T-helper 1 cell treated with Interleukin-12 subunit alpha and Interleukin-12 subunit beta and Interleukin-4 antibody, amounts not matched to agents 30 ng/mL and 1 ng/mL, for 36 hours (primary cell): ENCODE measurements around the gene STPG3. TPM values are rescaled to one million over a fixed set of nuclear protein-coding genes. Genes with fewer than 3 reads are reported as not detected.
"Not testable (repeated sequence)": the region's sequence is repeated elsewhere in the genome, so short reads cannot be mapped to it uniquely, and the experiment has no call there.

Experiments used
- intact Hi-C: fragments of 100-400 bp; cut with micrococcal nuclease; formaldehyde crosslinking; loops from one replicate; pipeline ENCODE4 v1.15.1; 2024
- total RNA-seq: library from RNA; stranded (reverse); gene quantifications from 2 replicates; pipeline ENCODE4 v1.2.3, GENCODE V29; 2022

Gene STPG3
- total RNA-seq, 1 donor from 2014 or later: 0.27 TPM

DNA sequence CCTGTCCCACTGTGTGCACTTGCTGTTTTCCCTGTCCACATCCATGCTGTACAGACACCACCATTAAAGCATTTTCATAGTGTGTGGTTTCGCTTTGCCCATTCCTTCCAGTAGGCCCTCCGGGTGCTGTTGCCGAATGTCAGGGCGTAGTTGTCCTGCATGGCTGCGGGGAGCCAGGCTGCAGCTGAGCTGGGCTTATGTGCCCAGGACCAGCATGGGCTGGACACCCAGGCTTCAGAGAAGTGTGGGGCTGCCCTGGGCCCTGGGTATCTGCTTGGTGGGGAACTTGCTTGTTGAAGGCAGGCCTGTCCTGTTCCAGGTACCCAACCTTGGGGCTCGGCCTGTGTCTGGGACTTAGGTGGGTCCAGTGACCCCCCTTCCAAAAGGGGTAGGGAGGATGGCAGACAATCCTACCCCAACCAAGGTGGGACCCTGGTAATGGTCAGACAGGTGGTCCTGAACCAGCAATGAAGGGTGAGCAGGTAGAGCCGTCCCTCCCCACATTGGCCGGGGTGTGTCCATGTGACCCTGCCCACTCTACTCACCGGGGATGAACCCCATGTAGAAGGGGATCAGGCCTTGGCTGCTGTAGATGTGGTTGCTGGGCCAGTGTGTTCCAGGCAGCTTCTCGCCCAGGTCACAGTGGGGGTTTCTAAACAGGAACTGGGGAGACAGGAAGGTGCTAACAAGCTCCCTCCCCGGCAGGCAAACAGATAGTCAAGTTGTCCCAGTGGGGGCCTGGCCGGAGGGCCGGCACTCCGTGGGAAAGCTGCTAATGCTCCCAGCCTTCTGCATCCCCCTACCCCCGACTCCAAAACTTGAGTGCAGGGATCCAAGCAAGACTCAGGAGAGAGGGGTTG, 7.2 kb upstream of the STPG3 start:
- intact Hi-C loops: loop anchor here (5.0 kb wide), 3 partner anchors 252 to 762 kb away; partner anchors contain the start of genes PAXX, PHPT1 and SEC16A

DNA sequence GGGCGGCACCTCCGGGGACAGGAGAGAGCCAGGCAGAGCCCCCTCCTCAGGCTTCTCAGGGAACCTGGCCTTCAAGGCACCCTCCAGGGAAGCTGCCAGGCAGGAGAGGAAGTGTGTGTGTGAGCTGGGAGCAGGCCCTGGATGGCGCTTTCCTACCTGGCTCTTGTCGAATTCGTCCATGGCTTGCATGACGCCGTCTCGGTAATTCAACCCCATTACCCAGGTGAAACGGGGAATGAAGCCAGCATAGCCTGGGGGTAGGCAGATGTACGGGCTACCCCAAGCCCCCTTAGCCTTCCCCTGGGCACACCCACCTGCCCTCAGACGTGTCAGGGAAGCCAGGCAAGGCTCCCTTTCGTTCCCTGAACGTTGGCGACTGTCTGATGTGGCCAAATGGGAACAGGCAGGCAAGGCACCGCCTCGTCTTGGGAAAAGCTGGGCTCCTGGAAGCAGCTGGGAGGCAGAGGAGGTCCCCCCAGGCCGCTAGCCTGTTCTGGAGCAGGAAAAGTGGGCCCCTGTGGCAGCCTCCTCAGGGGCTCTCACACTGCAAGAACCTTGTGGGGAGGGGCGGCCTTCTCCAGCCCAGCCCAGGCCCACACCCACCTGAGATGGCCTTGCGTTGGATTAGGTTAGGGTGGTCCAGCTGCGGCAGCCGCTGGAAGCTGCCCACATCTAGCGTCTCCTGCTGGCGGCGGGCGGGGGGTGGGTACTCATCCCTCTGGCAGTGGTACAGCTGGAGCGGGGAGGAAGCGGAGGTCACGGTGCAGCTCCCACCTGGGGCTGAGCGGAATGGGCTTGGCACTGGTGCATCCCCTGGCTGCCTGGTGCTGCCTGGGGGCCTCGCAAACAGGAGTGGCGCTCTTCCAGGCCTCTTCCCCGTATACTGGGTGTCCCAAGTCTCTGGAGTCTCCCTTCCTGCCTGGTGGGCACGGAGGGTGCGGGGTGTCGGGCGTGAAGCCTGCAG, 6.3 kb upstream of the STPG3 start:
- intact Hi-C loops: loop anchor here (5.0 kb wide), 3 partner anchors 252 to 762 kb away; partner anchors contain the start of genes PAXX, PHPT1 and SEC16A

DNA sequence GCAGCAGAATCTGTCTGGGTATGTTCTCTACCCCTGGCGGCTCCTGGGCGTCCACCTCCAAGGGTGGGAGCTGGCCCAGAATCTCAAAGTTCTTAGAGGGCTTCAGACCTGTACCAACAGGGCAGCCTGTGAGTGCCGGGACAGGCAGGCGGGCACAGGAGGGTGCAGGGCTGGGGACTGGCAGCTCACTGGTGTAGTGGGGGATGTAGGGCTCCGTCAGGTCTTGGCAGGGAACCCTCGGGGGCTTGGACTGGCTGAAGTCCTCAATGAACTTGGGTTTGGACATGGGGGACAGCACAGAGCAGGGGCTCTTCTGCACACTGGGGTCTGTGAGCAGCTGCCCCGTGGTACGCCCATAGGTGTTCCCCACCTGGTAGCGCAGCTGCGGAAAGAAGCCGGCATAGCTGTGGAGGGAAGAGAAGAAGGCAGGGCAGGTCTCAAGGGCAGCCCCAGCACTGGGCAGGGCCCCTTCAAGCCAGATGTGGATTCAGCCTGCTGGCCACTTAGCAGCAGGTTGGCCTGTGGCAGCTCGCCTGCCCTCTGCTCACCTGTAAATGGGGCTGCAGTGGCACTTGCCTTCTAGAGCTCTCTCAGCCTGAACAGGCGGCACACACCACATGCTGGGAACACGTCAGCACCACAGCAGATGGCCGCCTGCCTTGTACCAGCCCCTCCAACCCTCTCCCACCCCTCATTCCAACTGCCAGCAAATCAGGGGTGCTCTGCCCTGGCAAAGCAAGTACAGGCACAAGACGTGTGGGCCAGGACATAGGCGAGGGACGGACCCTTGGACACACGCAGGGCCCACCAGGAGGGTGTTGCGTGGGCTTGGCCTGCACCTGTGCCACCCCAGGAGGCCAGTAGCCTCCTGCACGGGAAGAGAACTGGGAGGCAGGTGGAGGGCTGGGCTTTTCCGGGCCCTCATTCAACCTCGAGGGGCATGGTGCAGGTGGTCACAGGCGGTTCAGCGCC, 5.3 kb upstream of the STPG3 start:
- intact Hi-C loops: no loop called here

DNA sequence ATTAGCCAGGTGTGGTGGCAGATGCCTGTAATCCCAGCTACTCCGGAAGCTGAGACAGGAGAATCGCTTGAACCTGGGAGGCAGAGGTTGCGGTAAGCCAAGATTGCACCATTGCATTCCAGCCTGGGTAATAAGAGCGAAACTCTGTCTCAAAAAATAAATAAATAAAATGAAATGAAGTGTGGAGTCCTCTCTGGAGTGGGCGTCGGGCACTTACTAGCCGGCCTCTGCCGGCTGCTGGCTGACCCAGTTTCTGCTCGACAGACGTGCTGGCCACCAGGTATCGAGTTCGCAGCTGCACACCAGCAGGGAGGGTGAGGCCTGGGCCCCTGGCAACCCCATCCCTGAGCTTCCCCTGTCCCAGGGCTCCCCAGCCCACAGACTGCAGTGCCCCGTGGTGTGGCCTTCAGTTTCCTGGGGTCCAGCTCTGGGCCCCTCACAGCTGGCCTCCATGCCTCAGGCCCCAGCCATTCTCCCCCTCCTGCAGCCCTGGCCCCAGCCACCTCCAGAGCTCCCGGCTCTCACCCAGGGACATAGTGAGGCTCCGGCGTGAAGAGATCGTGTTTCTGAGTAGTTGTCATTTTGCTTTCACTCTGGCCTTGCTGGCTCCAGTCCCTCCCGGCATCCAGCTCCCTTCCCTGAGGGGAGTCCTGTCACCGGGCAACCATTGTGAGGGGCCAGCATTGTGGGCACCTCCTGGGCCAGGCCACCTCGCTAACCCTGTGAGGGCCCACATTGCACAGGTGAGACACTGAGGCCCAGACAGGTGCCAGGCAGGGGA, 3.8 kb upstream of the STPG3 start:
- intact Hi-C loops: no loop called here

DNA sequence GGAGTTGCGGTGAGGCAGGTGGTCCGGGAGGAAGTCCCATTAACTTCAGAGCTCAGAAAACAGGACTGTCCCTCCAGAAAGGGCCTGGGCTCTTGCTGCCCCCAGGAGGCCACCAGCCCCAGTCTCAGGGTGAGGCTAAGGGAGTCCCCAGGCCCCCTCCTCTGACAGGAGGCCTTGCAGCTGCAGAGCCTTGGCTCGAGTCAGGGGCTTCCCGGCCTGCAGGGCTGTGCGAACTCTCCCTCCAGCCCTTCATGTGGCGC, 3.2 kb upstream of the STPG3 start:
- intact Hi-C loops: no loop called here

DNA sequence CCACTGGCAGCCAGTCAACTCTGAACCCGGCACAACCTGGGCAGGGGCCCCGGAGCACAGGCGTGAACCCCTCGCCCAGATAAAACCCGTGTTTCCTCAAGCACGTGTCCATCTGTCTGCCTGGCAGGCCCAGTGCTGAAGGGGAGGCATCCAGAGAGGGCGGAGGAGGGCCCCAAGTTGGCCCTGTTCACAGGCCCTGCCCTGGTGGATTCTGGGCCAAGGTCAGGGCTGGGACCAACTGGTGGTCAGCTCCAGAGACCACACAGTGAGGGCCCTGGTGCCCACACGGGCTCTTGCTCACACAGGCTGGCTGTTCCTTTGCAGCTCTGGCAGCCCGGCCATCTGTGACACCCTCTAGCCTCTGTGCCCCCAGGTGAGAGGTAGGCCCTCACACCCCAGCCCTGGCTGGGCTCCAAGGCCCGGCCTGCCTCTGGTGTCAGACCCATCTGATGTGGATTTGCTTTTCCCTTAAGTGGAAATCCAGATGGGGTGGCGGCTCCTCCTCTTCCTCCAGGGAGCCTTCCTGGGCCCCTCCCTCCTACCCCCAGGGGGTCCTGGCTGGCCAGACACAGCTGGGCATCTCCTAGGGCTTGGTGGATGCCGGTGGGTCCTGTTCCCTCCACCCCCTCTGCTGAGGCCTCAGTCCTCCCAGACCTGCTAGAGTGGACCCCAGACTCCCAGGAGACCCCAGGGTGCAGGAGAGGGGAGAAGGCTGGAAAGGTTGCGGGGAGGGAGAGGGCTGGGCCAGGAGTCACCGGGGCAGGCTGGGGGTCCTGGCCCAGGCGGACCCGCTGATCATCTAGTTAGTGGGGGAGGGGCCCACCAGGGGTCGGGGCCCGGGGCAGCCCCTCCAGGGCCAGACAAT, 525 bp upstream of the STPG3 start:
- intact Hi-C loops: no loop called here

DNA sequence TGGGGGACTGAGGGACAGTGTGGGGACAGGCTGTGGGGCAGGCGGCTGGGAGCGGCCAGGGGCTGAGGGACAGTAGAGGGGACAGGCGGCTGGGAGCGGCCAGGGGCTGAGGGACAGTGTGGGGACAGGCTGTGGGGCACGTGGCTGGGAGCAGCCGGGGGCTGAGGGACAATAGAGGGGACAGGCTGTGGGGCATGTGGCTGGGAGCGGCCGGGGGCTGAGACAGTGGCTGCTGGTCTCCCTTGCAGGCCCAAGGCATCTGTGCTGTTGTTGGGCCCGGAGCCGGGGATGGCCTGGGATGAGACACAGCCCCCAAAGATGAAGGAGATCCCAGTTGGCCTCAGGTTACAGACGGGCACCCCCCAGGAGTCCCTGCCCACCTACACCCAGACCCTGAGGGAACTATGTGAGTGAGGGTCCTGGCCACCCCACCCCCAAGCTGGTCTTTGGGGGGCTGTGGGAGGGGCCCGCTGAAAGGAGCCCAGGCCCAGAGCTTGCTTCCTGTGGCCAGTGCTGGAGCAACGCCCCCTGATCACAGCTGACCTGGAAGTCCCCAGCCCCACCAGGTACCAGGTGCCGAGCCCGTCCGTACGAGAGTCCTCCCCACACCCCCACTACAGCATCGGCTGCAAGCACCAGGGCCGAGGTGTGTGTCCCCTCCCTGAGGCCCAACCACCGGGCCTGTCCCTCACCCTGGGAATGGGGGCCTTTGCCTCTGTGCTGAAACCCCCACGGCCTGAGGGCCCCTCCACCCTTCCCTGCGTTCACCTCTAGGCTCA, 593 bp downstream of the STPG3 start:
- intact Hi-C loops: no loop called here

DNA sequence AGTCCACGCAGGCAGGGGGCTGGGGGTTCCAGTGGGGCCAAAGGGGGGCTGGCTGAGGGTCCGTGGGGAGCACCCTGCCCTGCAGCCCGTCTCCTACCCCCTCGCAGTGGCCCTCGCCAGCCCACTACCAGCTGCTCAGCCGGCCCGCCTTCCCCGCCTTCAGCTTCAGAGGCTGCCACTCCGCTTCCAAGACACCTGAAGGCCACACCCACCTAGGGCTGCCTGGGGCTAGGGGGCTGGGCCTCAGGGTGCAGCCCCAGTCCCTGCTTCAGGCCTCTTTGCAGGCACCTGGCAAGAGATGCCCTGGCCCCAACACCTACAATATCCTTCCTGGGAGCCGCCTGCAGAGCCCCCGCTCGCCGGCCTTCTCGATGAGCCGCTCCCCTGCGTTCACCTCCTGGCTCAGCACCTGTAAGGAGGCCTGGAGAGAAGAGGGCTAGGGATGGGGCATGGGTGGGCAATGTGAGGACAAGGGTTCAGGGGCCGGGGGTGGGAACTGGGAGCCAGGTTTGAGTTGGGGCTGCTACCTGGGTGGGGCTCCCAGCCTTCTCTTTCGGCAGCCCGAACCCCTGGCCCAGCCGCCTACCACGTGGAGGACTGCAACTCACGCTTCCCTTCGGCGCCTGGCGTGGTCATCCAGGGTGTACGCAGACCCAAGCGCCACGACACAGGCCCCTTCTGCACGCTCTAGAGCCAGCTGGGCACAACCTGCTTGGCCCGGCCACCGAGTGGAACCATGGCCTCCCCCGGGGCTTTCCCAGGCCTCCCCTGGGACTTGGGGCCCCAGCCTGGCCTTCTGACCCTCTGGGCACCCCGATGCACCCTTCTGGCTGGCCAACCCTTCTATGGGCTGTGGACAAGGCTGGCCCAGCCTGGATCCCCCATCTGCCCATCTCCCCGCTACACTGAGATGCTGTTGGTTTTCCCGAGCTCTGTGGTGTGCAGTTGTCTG, 1.7 kb downstream of the STPG3 start:
- intact Hi-C loops: no loop called here

DNA sequence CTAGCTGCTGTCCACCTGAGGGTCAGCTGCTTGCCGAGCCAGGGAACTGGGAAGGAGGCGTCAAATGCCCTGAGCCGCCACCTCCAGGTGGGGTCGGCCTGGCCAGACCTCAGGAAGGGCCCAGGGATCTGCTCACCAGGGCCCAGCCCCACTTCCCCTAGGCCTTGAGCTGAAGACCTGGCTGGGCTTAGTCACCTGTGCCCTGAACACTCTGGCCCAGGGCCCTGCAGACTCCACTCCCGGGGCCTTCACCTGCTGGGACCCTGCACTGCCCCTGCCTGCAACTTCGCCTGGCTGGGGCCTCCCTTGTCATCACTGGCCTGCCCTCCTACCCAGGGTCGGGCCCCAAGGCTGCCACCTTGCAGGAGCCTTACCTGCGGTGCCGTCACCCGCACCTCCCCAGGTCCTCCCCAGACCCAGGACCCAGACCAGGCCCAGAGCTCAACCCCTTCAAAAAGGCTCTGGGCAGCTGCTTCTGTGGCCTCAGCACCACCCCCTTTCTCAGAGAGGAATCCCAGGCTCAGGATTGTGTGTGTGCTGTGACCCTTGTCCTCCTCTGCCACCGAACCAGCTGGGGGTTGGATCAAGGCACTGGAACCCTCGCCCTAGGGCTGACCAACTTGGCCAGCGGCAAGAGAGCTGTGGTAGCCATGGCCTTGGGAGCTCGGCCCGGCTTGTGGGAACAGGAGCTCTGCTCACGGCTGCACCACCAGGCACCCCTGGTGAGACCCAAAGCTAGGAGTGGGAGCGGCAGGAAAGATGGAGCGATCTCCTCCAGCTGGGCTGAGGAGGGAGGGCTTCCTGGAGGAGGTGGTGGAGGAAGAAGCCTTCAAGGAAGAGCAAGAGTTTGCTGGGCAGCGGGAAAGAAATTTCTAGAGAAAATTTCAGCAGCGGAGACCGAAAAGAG, 2.9 kb downstream of the STPG3 start:
- intact Hi-C loops: no loop called here

DNA sequence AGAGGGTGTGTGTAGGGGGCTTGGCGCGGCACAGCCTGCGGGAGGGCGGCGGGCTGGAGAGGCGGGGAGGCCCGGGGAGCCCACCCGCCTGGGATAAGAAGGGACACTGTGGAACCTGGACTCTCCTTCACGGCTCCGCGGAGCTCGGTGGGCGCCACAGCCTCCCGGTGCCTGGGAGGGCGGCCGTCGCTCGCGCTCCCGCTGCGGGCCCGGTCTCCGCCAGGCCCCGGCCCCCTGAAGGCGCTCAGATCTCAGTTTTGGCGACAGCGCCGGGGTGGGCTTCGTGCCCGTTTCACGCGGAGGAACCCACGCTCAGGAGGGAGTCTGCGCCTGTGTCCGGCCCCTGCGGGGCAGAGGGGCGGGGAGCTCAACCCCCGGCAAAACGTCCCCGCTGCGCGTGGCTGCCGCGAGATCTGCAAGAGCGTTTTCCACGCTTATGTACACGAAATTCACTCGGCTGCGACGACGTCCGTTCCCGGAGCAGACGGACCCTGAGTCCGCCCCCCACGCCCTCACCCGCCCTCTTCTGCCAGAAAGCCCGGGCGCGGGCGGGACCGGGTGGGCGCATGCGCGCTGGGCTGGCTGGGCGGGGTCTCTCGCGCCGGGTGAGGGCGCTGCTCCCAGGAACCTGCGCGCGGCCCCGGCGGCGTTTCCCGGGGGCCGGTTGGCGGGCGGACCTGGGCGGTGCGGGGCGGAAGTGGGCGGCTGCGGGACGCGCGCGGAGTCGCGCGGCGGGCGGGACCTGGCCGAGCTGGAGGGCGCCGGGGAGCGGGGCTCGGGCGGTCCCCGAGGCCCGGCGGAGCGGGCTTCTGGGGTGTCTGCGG, 3.8 kb downstream of the STPG3 start, which contains the start of gene NELFB:
Gene NELFB (plus strand): TSS at position 704 of the 824 bp plus-strand sequence.
- intact Hi-C loops: loop anchor here (1.0 kb wide), 6 partner anchors 14 to 169 kb away; partner anchors contain the start of genes ANAPC2, MAN1B1, NDOR1 and SSNA1

DNA sequence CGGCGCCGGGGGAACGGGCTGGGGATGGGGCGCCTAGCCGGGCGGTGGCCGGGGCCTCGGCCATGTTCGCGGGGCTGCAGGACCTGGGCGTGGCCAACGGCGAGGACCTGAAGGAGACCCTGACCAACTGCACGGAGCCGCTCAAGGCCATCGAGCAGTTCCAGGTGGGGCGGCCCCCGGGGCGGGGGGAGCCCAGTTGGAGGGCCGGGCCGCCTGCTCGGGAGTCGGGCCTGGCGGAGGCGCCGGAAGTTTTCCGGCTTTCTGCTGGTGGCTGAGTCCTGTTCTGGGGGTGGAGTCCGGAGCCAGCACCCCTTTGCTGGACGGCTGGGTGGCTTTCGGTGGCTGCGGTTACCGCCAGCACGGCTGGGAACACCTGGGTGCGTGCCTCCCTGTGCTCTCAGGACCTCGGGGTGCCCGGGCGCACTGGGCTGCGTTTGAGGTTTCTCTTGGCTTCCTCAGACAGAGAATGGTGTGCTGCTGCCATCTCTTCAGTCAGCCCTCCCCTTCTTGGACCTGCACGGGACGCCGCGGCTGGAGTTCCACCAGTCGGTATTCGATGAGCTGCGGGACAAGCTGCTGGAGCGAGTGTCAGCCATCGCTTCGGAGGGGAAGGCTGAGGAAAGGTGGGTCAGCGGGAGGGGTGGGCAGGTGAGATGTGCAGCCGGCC, 4.5 kb downstream of the STPG3 start:
- intact Hi-C loops: loop anchor here (1.0 kb wide), 6 partner anchors 14 to 169 kb away; partner anchors contain the start of genes ANAPC2, MAN1B1, NDOR1 and SSNA1

DNA sequence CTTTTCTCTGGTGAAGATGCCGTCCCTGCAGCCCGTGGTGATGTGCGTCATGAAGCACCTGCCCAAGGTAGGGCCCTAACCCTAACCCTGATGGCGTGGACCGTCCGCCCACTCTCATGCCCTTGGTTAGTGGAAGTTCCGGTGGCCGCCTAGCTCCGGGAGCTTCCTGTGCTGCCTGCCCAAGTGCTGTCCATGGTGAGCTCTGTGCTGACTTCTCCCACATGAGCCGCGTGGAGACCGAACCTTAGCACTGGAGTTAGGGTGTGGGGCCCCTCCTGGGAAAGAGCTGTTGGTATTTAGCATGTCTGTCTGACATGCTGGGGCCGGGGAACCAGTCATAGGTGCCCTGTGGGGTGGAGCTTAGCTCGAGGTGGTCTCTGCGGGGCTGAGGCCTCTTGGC, 5.3 kb downstream of the STPG3 start:
- intact Hi-C loops: no loop called here

DNA sequence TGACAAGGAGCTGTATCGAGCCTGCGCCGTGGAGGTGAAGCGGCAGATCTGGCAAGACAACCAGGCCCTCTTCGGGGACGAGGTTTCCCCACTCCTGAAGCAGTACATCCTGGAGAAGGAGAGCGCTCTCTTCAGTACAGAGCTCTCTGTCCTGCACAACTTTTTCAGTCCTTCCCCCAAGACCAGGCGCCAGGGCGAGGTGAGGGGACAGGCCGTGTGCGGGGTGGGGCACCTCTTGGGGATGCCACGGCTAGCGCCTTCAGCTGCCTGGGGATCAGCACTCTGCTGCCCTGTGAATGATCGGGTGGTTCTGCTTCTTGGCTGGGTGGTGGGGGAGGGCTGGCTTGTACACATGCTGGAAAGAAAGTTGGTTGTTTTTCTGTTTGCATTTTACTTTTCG, 5.8 kb downstream of the STPG3 start:
- intact Hi-C loops: no loop called here

DNA sequence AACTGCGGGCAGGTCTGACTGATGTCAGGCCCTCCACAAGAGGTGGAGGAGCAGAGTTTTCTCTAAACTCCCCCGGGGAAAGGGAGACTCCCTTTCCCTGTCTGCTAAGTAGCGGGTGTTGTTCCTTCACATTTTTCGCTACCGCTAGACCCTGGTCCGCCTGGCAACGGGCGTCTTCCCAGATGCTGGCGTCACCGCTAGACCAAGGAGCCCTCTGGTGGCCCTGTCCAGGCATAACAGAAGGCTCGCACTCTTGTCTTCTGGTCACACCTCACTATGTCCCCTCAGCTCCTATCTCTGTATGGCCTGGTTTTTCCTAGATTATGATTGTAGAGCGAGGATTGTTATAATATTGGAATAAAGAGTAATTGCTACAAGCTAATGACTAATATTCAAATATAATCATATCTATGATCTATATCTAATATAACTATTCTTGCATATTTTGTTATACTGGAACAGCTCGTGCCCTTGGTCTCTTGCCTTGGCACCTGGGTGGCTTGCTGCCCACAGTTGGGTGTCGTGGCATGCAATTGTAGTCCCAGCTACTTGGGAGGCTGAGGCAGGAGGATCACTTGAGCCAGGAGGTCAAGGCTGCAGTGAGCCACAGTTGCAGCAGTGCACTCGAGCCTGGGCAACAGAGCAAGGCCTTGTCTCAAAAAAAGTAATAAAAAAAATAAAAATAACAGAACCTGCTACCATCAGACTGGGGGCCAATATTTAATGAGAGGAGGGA, 11.3 kb downstream of the STPG3 start:
- intact Hi-C loops: not testable (repeated sequence)
